HepG2 (cell line): ENCODE results near the gene SLC6A17. TPM values are rescaled to one million over a fixed set of nuclear protein-coding genes. Genes with fewer than 3 reads are reported as not detected.

ENCODE experiments used
- ATAC-seq: fragments of 200-7000 bp; cut with Tn5 transposase; 3 replicates; pipeline ENCODE4 v1.9.1; 2020; ENCODE audit warnings: mild to moderate bottlenecking, moderate library complexity
- BruUV-seq: library from RNA; stranded (reverse); fragments of 400-500 nt; replicated peaks from 2 replicates; lab custom pipeline; 2021; lab: Mats Ljungman, UMichigan
- CTCF ChIA-PET: fragments of 300-600 bp; formaldehyde crosslinking; extraction: SDS; loops from one replicate; lab custom pipeline; 2021; ENCODE audit warnings: low total read pairs, inconsistent platforms, low intra/inter-chr PET ratio; lab: Yijun Ruan, JAX
- POLR2A ChIA-PET: fragments of 350-600 bp; sonication (Branson Sonifier 250); formaldehyde crosslinking; loops from one replicate; lab custom pipeline; 2020; ENCODE audit warnings: antibody characterized with exemption, inconsistent platforms; lab: Yijun Ruan, JAX
- DNase-seq: peaks from one replicate; pipeline ENCODE4 v3.0.0-alpha.2; 2015; ENCODE audit warnings: low spot score
- FAIRE-seq: peaks from 3 replicates; lab custom pipeline; 2011; peaks lifted over from hg19 to GRCh38; lab: Jason Lieb, UNC
- H2AFZ ChIP-seq: one replicate; pipeline ENCODE4 v1.6.1; 2011; ENCODE audit warnings: low read length, inconsistent platforms
- H3K27ac ChIP-seq: fragments of 300-600 bp; 3 replicates; pipeline ENCODE4 v1.8.0; 2011; ENCODE audit warnings: mixed run types, mild to moderate bottlenecking, mixed read lengths, low read length, inconsistent platforms; ENCODE audit not compliant: insufficient read depth; ENCODE audit errors: extremely low read length
- H3K27me3 ChIP-seq, 2 experiments: fragments of 200-600 bp in 1 of 2; 2 replicates in 1 of 2; 3 replicates in 1 of 2; pipeline versions ENCODE4 v1.6.0 to v1.8.0; 2011; ENCODE audit warnings: low read length in 2 of 2, mild to moderate bottlenecking in 2 of 2, moderate library complexity in 2 of 2, inconsistent platforms in 1 of 2; ENCODE audit not compliant: insufficient read depth in 2 of 2, control insufficient read depth in 1 of 2
- H3K36me3 ChIP-seq, 2 experiments: fragments of 200-600 bp in 1 of 2; replicated peaks in 1 of 2; 2 replicates in 1 of 2; 3 replicates in 1 of 2; pipeline versions ENCODE4 v1.5.1 to v1.8.0; 2011; ENCODE audit warnings: low read length in 2 of 2, inconsistent platforms in 1 of 2; ENCODE audit not compliant: insufficient read depth in 2 of 2, control insufficient read depth in 1 of 2
- H3K4me1 ChIP-seq: 2 replicates; pipeline ENCODE4 v1.5.1; 2012; ENCODE audit warnings: low read length, inconsistent platforms; ENCODE audit not compliant: insufficient read depth
- H3K4me2 ChIP-seq: 2 replicates; pipeline ENCODE4 v1.6.0; 2011; ENCODE audit warnings: low read depth, low read length, inconsistent platforms
- H3K4me3 ChIP-seq, 3 experiments: fragments of 200-600 bp in 1 of 3; sonication (generic), shearing (Covaris generic) in 1 of 3; replicated peaks in 1 of 3; 2 replicates each; pipeline ENCODE4 v1.5.1; 2011 to 2016; ENCODE audit warnings: low read length in 3 of 3, inconsistent platforms in 2 of 3, low read depth in 2 of 3, mild to moderate bottlenecking in 2 of 3, control low read depth in 1 of 3, mixed read lengths in 1 of 3; ENCODE audit not compliant: insufficient read depth in 1 of 3
- H3K79me2 ChIP-seq: one replicate; pipeline ENCODE4 v1.6.1; 2011; ENCODE audit warnings: low read length, inconsistent platforms; ENCODE audit not compliant: insufficient read depth
- H3K9ac ChIP-seq: 2 replicates; pipeline ENCODE4 v1.6.0; 2011; ENCODE audit warnings: mild to moderate bottlenecking, low read depth, low read length, inconsistent platforms; ENCODE audit not compliant: insufficient read depth
- H3K9me3 ChIP-seq: 2 replicates; pipeline ENCODE4 v1.5.1; 2012; ENCODE audit warnings: mild to moderate bottlenecking, low read length
- H4K20me1 ChIP-seq: 2 replicates; pipeline ENCODE4 v1.6.0; 2011; ENCODE audit warnings: inconsistent platforms, mild to moderate bottlenecking, low read length, moderate library complexity; ENCODE audit not compliant: insufficient read depth
- BHLHE40 ChIP-seq: IDR thresholded peaks from 2 replicates; pipeline ENCODE4 v1.6.1; 2011; ENCODE audit warnings: low read length, improper control_type of control experiment
- E2F5 ChIP-seq: sonication (generic); formaldehyde crosslinking; conservative IDR thresholded peaks from 2 replicates; pipeline ENCODE4 v1.4.0; 2020; ENCODE audit warnings: missing genetic modification reagents
- LCORL ChIP-seq, 2 experiments: fragments of 450-650 bp in 1 of 2; sonication (generic) in 1 of 2; formaldehyde crosslinking in 1 of 2; IDR thresholded peaks; 2 replicates each; pipeline versions ENCODE4 v1.5.0 to v1.6.1; 2017 to 2020; ENCODE audit warnings: antibody characterized with exemption in 1 of 2, missing genetic modification reagents in 1 of 2
- POGK ChIP-seq: sonication (generic); formaldehyde crosslinking; conservative IDR thresholded peaks from 2 replicates; pipeline ENCODE4 v1.8.0; 2022; ENCODE audit warnings: mild to moderate bottlenecking, moderate library complexity, missing genetic modification reagents
- TEAD3 ChIP-seq: optimal IDR thresholded peaks from 2 replicates; pipeline ENCODE3; 2016; ENCODE audit warnings: borderline replicate concordance
- ZNF367 ChIP-seq: sonication (generic); formaldehyde crosslinking; IDR thresholded peaks from 2 replicates; pipeline ENCODE4 v1.4.0; 2020; ENCODE audit warnings: missing genetic modification reagents, borderline replicate concordance
- WGBS: methylation state at CpG from one replicate; pipeline ENCODE4 v1.1.6; 2017; ENCODE audit warnings: low lambda C conversion rate; 5-methylcytosine and 5-hydroxymethylcytosine counted together
- in situ Hi-C: cut with HindIII; loops from 2 replicates; pipeline ENCODE4 v1.10.0; 2017; ENCODE audit warnings: low pct_unique_long_range_greater_than_20kb; ENCODE audit not compliant: extremely low pct_ligation_motif_present
- intact Hi-C: fragments of 100-400 bp; cut with micrococcal nuclease; formaldehyde crosslinking; loops from one replicate; pipeline ENCODE4 v1.10.0; 2022; ENCODE audit not compliant: unreplicated experiment
- polyA plus RNA-seq, 8 experiments: library from polyadenylated mRNA; depleted of rRNA in 3 of 8; stranded (reverse) in 7 of 8; unstranded in 1 of 8; fragments of >200 nt; fragmentation: Illumina TruSeq in 4 of 8; extraction: Trizol in 4 of 8; gene quantifications; 2 replicates each; pipeline versions ENCODE4 v1.2.1 to v1.2.3, GENCODE V29; 2011 to 2016; ENCODE audit warnings: low read depth in 4 of 8, missing spikeins in 1 of 8, mixed read lengths in 1 of 8; ENCODE audit not compliant: insufficient read depth in 1 of 8
- total RNA-seq, 5 experiments: library from RNA; depleted of rRNA; stranded (reverse); fragments of >200 nt; fragmentation: Illumina TruSeq; extraction: Trizol; gene quantifications; 2 replicates each; pipeline ENCODE4 v1.2.3, GENCODE V29; 2016; ENCODE audit warnings: low read depth in 1 of 5

The SLC6A17 gene
- total and polyA plus RNA-seq, 2 of the 13 experiments (the other 11 are each of a cell fraction or from before 2014, with no cell fraction given), result not detected

GRCh38 chr1:110174961-110175360 lies 24.7 kb downstream of the SLC6A17 start (continued):
- TF ChIP-seq E2F5 (no peak), BHLHE40 (no peak), TEAD3 (no peak), POGK (no peak)

GRCh38 chr1:110176299-110176956 lies 26.1 kb downstream of the SLC6A17 start:
- 0% methylated on average over 7 of the region's 9 CpGs for whole genome bisulfite sequencing
- no TSS peak for BruUV-seq
- H3K4me2 ChIP-seq, result no peak overlapping the region
- no peak overlapping the region for H3K27ac ChIP-seq
- intact Hi-C loops, result no loop called here
- no peaks in the 10 kb centered on the region for H3K36me3 ChIP-seq
- peaks cover 4 to 32% of the 10 kb centered on the region in 2 experiments; a peak in 4 of 5 replicates for H3K27me3 ChIP-seq
- ChIA-PET POLR2A (no interaction called here), CTCF (no interaction called here)
- TF ChIP-seq ZNF367 (CRISPR knock-in tag) (no peak), LCORL (IDR thresholded peaks at IDR 0.05) (peak; percentile 71; the same call in 1 of the 2 replicates), LCORL (CRISPR knock-in tag; IDR thresholded peaks at IDR 0.05) (no peak)
- no peaks in the 10 kb centered on the region for H3K9me3 ChIP-seq
- FAIRE-seq, result no peak
- H3K4me1 ChIP-seq, result no peaks in the 10 kb centered on the region
- H3K4me3 ChIP-seq, result no peak overlapping the region
- no peak overlapping the region for H3K9ac ChIP-seq
- no peak for ATAC-seq
- no peaks in the 10 kb centered on the region for H3K79me2 ChIP-seq
- in situ Hi-C loops, result no loop called here
- no peaks in the 10 kb centered on the region for H4K20me1 ChIP-seq
- H2AFZ ChIP-seq, result no peak overlapping the region
- DNase-seq, result no peak
